HepG2 (cell line): ENCODE results near the gene MFAP3L. TPM values are rescaled to one million over a fixed set of nuclear protein-coding genes. Genes with fewer than 3 reads are reported as not detected.
A peak's percentile ranks its signal among the peaks of the same experiment; 100 is the strongest.

Experiments used
- ATAC-seq: fragments of 200-7000 bp; cut with Tn5 transposase; 3 replicates; pipeline ENCODE4 v1.9.1; 2020; ENCODE audit warnings: mild to moderate bottlenecking, moderate library complexity
- BruUV-seq: library from RNA; stranded (reverse); fragments of 400-500 nt; replicated peaks from 2 replicates; lab custom pipeline; 2021; lab: Mats Ljungman, UMichigan
- CTCF ChIA-PET: fragments of 300-600 bp; formaldehyde crosslinking; extraction: SDS; loops from one replicate; lab custom pipeline; 2021; ENCODE audit warnings: low total read pairs, inconsistent platforms, low intra/inter-chr PET ratio; lab: Yijun Ruan, JAX
- POLR2A ChIA-PET: fragments of 350-600 bp; sonication (Branson Sonifier 250); formaldehyde crosslinking; loops from one replicate; lab custom pipeline; 2020; ENCODE audit warnings: antibody characterized with exemption, inconsistent platforms; lab: Yijun Ruan, JAX
- DNase-seq: peaks from one replicate; pipeline ENCODE4 v3.0.0-alpha.2; 2015; ENCODE audit warnings: low spot score
- FAIRE-seq: peaks from 3 replicates; lab custom pipeline; 2011; peaks lifted over from hg19 to GRCh38; lab: Jason Lieb, UNC
- H2AFZ ChIP-seq: one replicate; pipeline ENCODE4 v1.6.1; 2011; ENCODE audit warnings: low read length, inconsistent platforms
- H3K27ac ChIP-seq: fragments of 300-600 bp; 3 replicates; pipeline ENCODE4 v1.8.0; 2011; ENCODE audit warnings: mixed run types, mild to moderate bottlenecking, mixed read lengths, low read length, inconsistent platforms; ENCODE audit not compliant: insufficient read depth; ENCODE audit errors: extremely low read length
- H3K27me3 ChIP-seq, 2 experiments: fragments of 200-600 bp in 1 of 2; 2 replicates in 1 of 2; 3 replicates in 1 of 2; pipeline versions ENCODE4 v1.6.0 to v1.8.0; 2011; ENCODE audit warnings: low read length in 2 of 2, mild to moderate bottlenecking in 2 of 2, moderate library complexity in 2 of 2, inconsistent platforms in 1 of 2; ENCODE audit not compliant: insufficient read depth in 2 of 2, control insufficient read depth in 1 of 2
- H3K36me3 ChIP-seq, 2 experiments: fragments of 200-600 bp in 1 of 2; replicated peaks in 1 of 2; 2 replicates in 1 of 2; 3 replicates in 1 of 2; pipeline versions ENCODE4 v1.5.1 to v1.8.0; 2011; ENCODE audit warnings: low read length in 2 of 2, inconsistent platforms in 1 of 2; ENCODE audit not compliant: insufficient read depth in 2 of 2, control insufficient read depth in 1 of 2
- H3K4me1 ChIP-seq: 2 replicates; pipeline ENCODE4 v1.5.1; 2012; ENCODE audit warnings: low read length, inconsistent platforms; ENCODE audit not compliant: insufficient read depth
- H3K4me2 ChIP-seq: 2 replicates; pipeline ENCODE4 v1.6.0; 2011; ENCODE audit warnings: low read depth, low read length, inconsistent platforms
- H3K4me3 ChIP-seq, 3 experiments: fragments of 200-600 bp in 1 of 3; sonication (generic), shearing (Covaris generic) in 1 of 3; replicated peaks in 1 of 3; 2 replicates each; pipeline ENCODE4 v1.5.1; 2011 to 2016; ENCODE audit warnings: low read length in 3 of 3, inconsistent platforms in 2 of 3, low read depth in 2 of 3, mild to moderate bottlenecking in 2 of 3, control low read depth in 1 of 3, mixed read lengths in 1 of 3; ENCODE audit not compliant: insufficient read depth in 1 of 3
- H3K79me2 ChIP-seq: one replicate; pipeline ENCODE4 v1.6.1; 2011; ENCODE audit warnings: low read length, inconsistent platforms; ENCODE audit not compliant: insufficient read depth
- H3K9ac ChIP-seq: 2 replicates; pipeline ENCODE4 v1.6.0; 2011; ENCODE audit warnings: mild to moderate bottlenecking, low read depth, low read length, inconsistent platforms; ENCODE audit not compliant: insufficient read depth
- H3K9me3 ChIP-seq: 2 replicates; pipeline ENCODE4 v1.5.1; 2012; ENCODE audit warnings: mild to moderate bottlenecking, low read length
- H4K20me1 ChIP-seq: 2 replicates; pipeline ENCODE4 v1.6.0; 2011; ENCODE audit warnings: inconsistent platforms, mild to moderate bottlenecking, low read length, moderate library complexity; ENCODE audit not compliant: insufficient read depth
- CBFB ChIP-seq: sonication (generic); formaldehyde crosslinking; IDR thresholded peaks from 2 replicates; pipeline ENCODE4 v1.4.0; 2020; ENCODE audit warnings: missing genetic modification reagents
- CHCHD3 ChIP-seq: sonication (generic); formaldehyde crosslinking; IDR thresholded peaks from 2 replicates; pipeline ENCODE4 v1.8.0; 2022; ENCODE audit warnings: mild to moderate bottlenecking, missing genetic modification reagents, moderate library complexity
- ETV6 ChIP-seq: sonication (generic); formaldehyde crosslinking; conservative IDR thresholded peaks from 2 replicates; pipeline ENCODE4 v1.4.0; 2020; ENCODE audit warnings: missing genetic modification reagents
- HNF4G ChIP-seq, 2 experiments: sonication (generic) in 1 of 2; formaldehyde crosslinking in 1 of 2; IDR thresholded peaks; 2 replicates each; pipeline versions ENCODE4 v1.4.0 to v1.6.1; 2011 to 2020; ENCODE audit warnings: borderline replicate concordance in 2 of 2, low read depth in 2 of 2, mild to moderate bottlenecking in 2 of 2, low read length in 1 of 2, missing genetic modification reagents in 1 of 2, moderate library complexity in 1 of 2
- KAT2B ChIP-seq: fragments of 150-350 bp; IDR thresholded peaks from 2 replicates; pipeline ENCODE4 v1.6.1; 2014; ENCODE audit warnings: low read depth, low read length, borderline replicate concordance
- NCOA2 ChIP-seq: sonication (generic); formaldehyde crosslinking; IDR thresholded peaks from 2 replicates; pipeline ENCODE4 v1.8.0; 2022; ENCODE audit warnings: inconsistent platforms
- NR1H2 ChIP-seq: sonication (generic); formaldehyde crosslinking; IDR thresholded peaks from 2 replicates; pipeline ENCODE4 v1.8.1; 2022; ENCODE audit warnings: low read depth, missing genetic modification reagents, borderline replicate concordance
- RAD21 ChIP-seq: fragments of 450-650 bp; formaldehyde crosslinking; IDR thresholded peaks from 2 replicates; pipeline ENCODE4 v1.5.0; 2020; ENCODE audit warnings: mild to moderate bottlenecking
- THYN1 ChIP-seq: sonication (generic); formaldehyde crosslinking; IDR thresholded peaks from 2 replicates; pipeline ENCODE4 v1.8.1; 2023; ENCODE audit warnings: low read depth, mild to moderate bottlenecking, moderate library complexity, missing genetic modification reagents, borderline replicate concordance
- ZC3H4 ChIP-seq: sonication (generic); formaldehyde crosslinking; IDR thresholded peaks from 2 replicates; pipeline ENCODE4 v1.4.0; 2020; ENCODE audit warnings: missing genetic modification reagents, borderline replicate concordance
- ZNF276 ChIP-seq: sonication (generic); formaldehyde crosslinking; IDR thresholded peaks from 2 replicates; pipeline ENCODE4 v1.4.0; 2020; ENCODE audit warnings: mild to moderate bottlenecking, low read depth, missing genetic modification reagents
- ZNF34 ChIP-seq: sonication (generic); formaldehyde crosslinking; IDR thresholded peaks from 2 replicates; pipeline ENCODE4 v1.4.0; 2020; ENCODE audit warnings: mild to moderate bottlenecking, missing genetic modification reagents, borderline replicate concordance
- WGBS: methylation state at CpG from one replicate; pipeline ENCODE4 v1.1.6; 2017; ENCODE audit warnings: low lambda C conversion rate; 5-methylcytosine and 5-hydroxymethylcytosine counted together
- in situ Hi-C: cut with HindIII; loops from 2 replicates; pipeline ENCODE4 v1.10.0; 2017; ENCODE audit warnings: low pct_unique_long_range_greater_than_20kb; ENCODE audit not compliant: extremely low pct_ligation_motif_present
- intact Hi-C: fragments of 100-400 bp; cut with micrococcal nuclease; formaldehyde crosslinking; loops from one replicate; pipeline ENCODE4 v1.10.0; 2022; ENCODE audit not compliant: unreplicated experiment
- polyA plus RNA-seq, 8 experiments: library from polyadenylated mRNA; depleted of rRNA in 3 of 8; stranded (reverse) in 7 of 8; unstranded in 1 of 8; fragments of >200 nt; fragmentation: Illumina TruSeq in 4 of 8; extraction: Trizol in 4 of 8; gene quantifications; 2 replicates each; pipeline versions ENCODE4 v1.2.1 to v1.2.3, GENCODE V29; 2011 to 2016; ENCODE audit warnings: low read depth in 4 of 8, missing spikeins in 1 of 8, mixed read lengths in 1 of 8; ENCODE audit not compliant: insufficient read depth in 1 of 8
- total RNA-seq, 5 experiments: library from RNA; depleted of rRNA; stranded (reverse); fragments of >200 nt; fragmentation: Illumina TruSeq; extraction: Trizol; gene quantifications; 2 replicates each; pipeline ENCODE4 v1.2.3, GENCODE V29; 2016; ENCODE audit warnings: low read depth in 1 of 5
- TF ChIP-seq, protein P1 (sequence below): sonication (generic); formaldehyde crosslinking; IDR thresholded peaks from 2 replicates; pipeline ENCODE4 v1.9.0; 2021; ENCODE audit warnings: missing genetic modification reagents, borderline replicate concordance
- TF ChIP-seq, protein P2 (sequence below): IDR thresholded peaks from 2 replicates; pipeline ENCODE4 v1.6.1; 2012; ENCODE audit warnings: low read depth, low read length, improper control_type of control experiment
- TF ChIP-seq, protein P3 (sequence below): sonication (generic); formaldehyde crosslinking; IDR thresholded peaks from 2 replicates; pipeline ENCODE4 v1.5.0; 2020; ENCODE audit warnings: mild to moderate bottlenecking, missing genetic modification reagents, moderate library complexity

MFAP3L gene
- total and polyA plus RNA-seq, 2 of the 13 experiments (the other 11 are each of a cell fraction or from before 2014, with no cell fraction given) = 1.5 to 3.6 TPM

DNA sequence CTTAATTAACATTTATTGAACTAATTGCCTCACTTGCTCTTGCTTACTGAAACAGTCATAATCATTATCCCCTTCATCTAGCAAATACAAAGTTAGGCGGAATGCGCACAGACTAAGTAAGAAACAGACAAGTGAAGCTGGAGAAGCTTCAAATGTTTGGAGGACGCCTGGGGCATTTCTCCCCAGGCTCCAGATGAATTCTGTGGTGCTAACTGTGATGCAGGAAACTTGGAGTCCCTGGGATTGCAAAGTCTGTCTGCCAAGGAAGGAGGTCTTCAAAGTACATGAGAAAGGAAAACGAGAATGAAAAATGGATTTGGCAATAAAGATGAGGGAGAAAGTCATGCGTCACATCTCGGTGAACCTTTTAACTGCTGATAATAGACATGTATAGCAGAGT lies 23.6 kb upstream of the MFAP3L start (continued):
- TF ChIP-seq THYN1 (CRISPR knock-in tag) (no peak), ZNF34 (CRISPR knock-in tag) (no peak), ZNF276 (CRISPR knock-in tag) (no peak), ZC3H4 (CRISPR knock-in tag) (no peak)
- TF ChIP-seq, protein P1, sequence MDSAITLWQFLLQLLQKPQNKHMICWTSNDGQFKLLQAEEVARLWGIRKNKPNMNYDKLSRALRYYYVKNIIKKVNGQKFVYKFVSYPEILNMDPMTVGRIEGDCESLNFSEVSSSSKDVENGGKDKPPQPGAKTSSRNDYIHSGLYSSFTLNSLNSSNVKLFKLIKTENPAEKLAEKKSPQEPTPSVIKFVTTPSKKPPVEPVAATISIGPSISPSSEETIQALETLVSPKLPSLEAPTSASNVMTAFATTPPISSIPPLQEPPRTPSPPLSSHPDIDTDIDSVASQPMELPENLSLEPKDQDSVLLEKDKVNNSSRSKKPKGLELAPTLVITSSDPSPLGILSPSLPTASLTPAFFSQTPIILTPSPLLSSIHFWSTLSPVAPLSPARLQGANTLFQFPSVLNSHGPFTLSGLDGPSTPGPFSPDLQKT (CRISPR knock-in tag) = no peak

GRCh38 chr4:170047771-170048354 lies 21.7 kb upstream of the MFAP3L start:
- peak; percentile 39 for FAIRE-seq
- DNase-seq = peak; percentile 53
- Histone ChIP-seq H3K27me3 (no peaks in the 10 kb centered on the region), H3K36me3 (no peaks in the 10 kb centered on the region), H3K9ac (no peak overlapping the region), H3K4me3 (no peak overlapping the region), H3K4me2 (no peak overlapping the region), H3K27ac (no peak overlapping the region), H3K9me3 (no peaks in the 10 kb centered on the region), H2AFZ (no peak overlapping the region), H4K20me1 (no peaks in the 10 kb centered on the region), H3K79me2 (no peaks in the 10 kb centered on the region), H3K4me1 (no peaks in the 10 kb centered on the region)
- intact Hi-C loops = loop anchor here (1.0 to 5.0 kb wide), 2 partner anchors 238 to 256 kb away; no protein-coding TSS in a partner anchor
- ChIA-PET CTCF (interaction anchor here (1.2 to 2.8 kb wide), 3 partner anchors 238 to 435 kb away, joined by 4 to 41 read pairs (median 8); partner anchors contain the start of gene NEK1), POLR2A (no interaction called here)
- ATAC-seq = no peak
- BruUV-seq = no TSS peak
- in situ Hi-C loops = loop anchor here (10.0 kb wide), 1 partner anchor 243 kb away; no protein-coding TSS in a partner anchor
- WGBS = 4% methylated on average over 4 of the region's 4 CpGs
- TF ChIP-seq ETV6 (CRISPR knock-in tag) = no peak
- TF ChIP-seq, protein P2, sequence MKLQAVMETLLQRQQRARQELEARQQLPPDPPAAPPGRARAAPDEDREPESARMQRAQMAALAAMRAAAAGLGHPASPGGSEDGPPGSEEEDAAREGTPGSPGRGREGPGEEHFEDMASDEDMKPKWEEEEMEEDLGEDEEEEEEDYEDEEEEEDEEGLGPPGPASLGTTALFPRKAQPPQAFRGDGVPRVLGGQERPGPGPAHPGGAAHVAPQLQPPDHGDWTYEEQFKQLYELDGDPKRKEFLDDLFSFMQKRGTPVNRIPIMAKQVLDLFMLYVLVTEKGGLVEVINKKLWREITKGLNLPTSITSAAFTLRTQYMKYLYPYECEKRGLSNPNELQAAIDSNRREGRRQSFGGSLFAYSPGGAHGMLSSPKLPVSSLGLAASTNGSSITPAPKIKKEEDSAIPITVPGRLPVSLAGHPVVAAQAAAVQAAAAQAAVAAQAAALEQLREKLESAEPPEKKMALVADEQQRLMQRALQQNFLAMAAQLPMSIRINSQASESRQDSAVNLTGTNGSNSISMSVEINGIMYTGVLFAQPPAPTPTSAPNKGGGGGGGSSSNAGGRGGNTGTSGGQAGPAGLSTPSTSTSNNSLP = 0 out of 2 replicates have a peak, but pooled peaks have one; percentile 8
- no peak for TF ChIP-seq CBFB (CRISPR knock-in tag)
- TF ChIP-seq KAT2B = no peak
- TF ChIP-seq RAD21 (CRISPR knock-in tag) = peak; percentile 44; the same call in 1 of the 2 replicates
- no peak for TF ChIP-seq HNF4G (IDR thresholded peaks at IDR 0.05; ENCODE audit: borderline replicate concordance, low read depth, low read length)
- no peak for TF ChIP-seq HNF4G (CRISPR knock-in tag; IDR thresholded peaks at IDR 0.05; ENCODE audit: borderline replicate concordance, low read depth)
- TF ChIP-seq NR1H2 (CRISPR knock-in tag) = no peak
- no peak for TF ChIP-seq CHCHD3 (CRISPR knock-in tag)
- no peak for TF ChIP-seq NCOA2 (CRISPR knock-in tag)
- TF ChIP-seq, protein P3, sequence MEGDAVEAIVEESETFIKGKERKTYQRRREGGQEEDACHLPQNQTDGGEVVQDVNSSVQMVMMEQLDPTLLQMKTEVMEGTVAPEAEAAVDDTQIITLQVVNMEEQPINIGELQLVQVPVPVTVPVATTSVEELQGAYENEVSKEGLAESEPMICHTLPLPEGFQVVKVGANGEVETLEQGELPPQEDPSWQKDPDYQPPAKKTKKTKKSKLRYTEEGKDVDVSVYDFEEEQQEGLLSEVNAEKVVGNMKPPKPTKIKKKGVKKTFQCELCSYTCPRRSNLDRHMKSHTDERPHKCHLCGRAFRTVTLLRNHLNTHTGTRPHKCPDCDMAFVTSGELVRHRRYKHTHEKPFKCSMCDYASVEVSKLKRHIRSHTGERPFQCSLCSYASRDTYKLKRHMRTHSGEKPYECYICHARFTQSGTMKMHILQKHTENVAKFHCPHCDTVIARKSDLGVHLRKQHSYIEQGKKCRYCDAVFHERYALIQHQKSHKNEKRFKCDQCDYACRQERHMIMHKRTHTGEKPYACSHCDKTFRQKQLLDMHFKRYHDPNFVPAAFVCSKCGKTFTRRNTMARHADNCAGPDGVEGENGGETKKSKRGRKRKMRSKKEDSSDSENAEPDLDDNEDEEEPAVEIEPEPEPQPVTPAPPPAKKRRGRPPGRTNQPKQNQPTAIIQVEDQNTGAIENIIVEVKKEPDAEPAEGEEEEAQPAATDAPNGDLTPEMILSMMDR (CRISPR knock-in tag) = peak; percentile 65
